ENCODE results near the gene PPP1R12B.

Gene PPP1R12B

GRCh38 chr1:202348509-202349205, at the start of gene PPP1R12B:
Gene PPP1R12B (plus strand): TSS chr1:202348699. CDS start chr1:202348852, 153 bp downstream.
- peak; percentile 86 for DNase-seq

GRCh38 chr1:202302166-202302565, 46.3 kb upstream of the PPP1R12B start:
- DNase-seq: no peak

GRCh38 chr1:202304375-202304774, 44.1 kb upstream of the PPP1R12B start:
- DNase-seq: no peak

GRCh38 chr1:202305168-202305567, 43.3 kb upstream of the PPP1R12B start:
- DNase-seq: peak; percentile 39

- DNase-seq: no peak
These were observed 41.8 kb upstream of the PPP1R12B start for GRCh38 chr1:202306535-202307345.

- no peak for DNase-seq
These were observed 38.3 kb upstream of the PPP1R12B start for GRCh38 chr1:202310071-202310725.

GRCh38 chr1:202310746-202311145, 37.8 kb upstream of the PPP1R12B start:
- no peak for DNase-seq

GRCh38 chr1:202311875-202312635, 36.4 kb upstream of the PPP1R12B start:
- DNase-seq: no peak

- DNase-seq: peak; percentile 50
These were observed 32.8 kb upstream of the PPP1R12B start for GRCh38 chr1:202315576-202316168.

- DNase-seq: no peak
These were observed 32.3 kb upstream of the PPP1R12B start for GRCh38 chr1:202316186-202316585.

GRCh38 chr1:202317941-202318925, 30.3 kb upstream of the PPP1R12B start:
- DNase-seq: no peak

GRCh38 chr1:202319381-202320080, 29.0 kb upstream of the PPP1R12B start:
- DNase-seq: no peak

GRCh38 chr1:202320081-202320405, 28.5 kb upstream of the PPP1R12B start:
- DNase-seq: no peak

- no peak for DNase-seq
These were observed 24.8 kb upstream of the PPP1R12B start for GRCh38 chr1:202323731-202324130.

- no peak for DNase-seq
These were observed 23.9 kb upstream of the PPP1R12B start for GRCh38 chr1:202324646-202325045.

- no peak for DNase-seq
These were observed 18.6 kb upstream of the PPP1R12B start for GRCh38 chr1:202329891-202330290.

GRCh38 chr1:202333861-202334260, 14.6 kb upstream of the PPP1R12B start:
- no peak for DNase-seq

GRCh38 chr1:202343652-202344349, 4.7 kb upstream of the PPP1R12B start:
- DNase-seq: peak; percentile 63

GRCh38 chr1:202348005-202348508, 442 bp upstream of the PPP1R12B start:
- DNase-seq: no peak
